GM21526 (cell line): ENCODE results near the gene TMEM250.

ENCODE experiments used
- ATAC-seq: cut with Tn5 transposase; IDR thresholded peaks from one replicate; pipeline ENCODE4 v1.9.1; 2021; ENCODE audit warnings: moderate library complexity; ENCODE audit not compliant: unreplicated experiment, low FRiP score

The TMEM250 gene

GRCh38 chr9:136085815-136086212 lies 32.9 kb downstream of the TMEM250 start:
- ATAC-seq = no peak

GRCh38 chr9:136084063-136084944 lies 34.4 kb downstream of the TMEM250 start:
- ATAC-seq = no peak

GRCh38 chr9:136083558-136084062 lies 35.1 kb downstream of the TMEM250 start:
- ATAC-seq = no peak

- ATAC-seq = no peak
Measured at GRCh38 chr9:136082496-136083361, 35.9 kb downstream of the TMEM250 start.

GRCh38 chr9:136081826-136082495 lies 36.7 kb downstream of the TMEM250 start:
- ATAC-seq = no peak

GRCh38 chr9:136081113-136081825 lies 37.4 kb downstream of the TMEM250 start:
- ATAC-seq = no peak

- ATAC-seq = no peak
Measured at GRCh38 chr9:136080716-136081112, 38.0 kb downstream of the TMEM250 start.

- no peak for ATAC-seq
Measured at GRCh38 chr9:136079916-136080246, 38.8 kb downstream of the TMEM250 start.

GRCh38 chr9:136079211-136079915 lies 39.3 kb downstream of the TMEM250 start:
- ATAC-seq = no peak

- ATAC-seq = no peak
Measured at GRCh38 chr9:136078498-136079011, 40.1 kb downstream of the TMEM250 start.

- ATAC-seq = no peak
Measured at GRCh38 chr9:136078024-136078423, 40.7 kb downstream of the TMEM250 start.

- no peak for ATAC-seq
Measured at GRCh38 chr9:136077491-136077890, 41.2 kb downstream of the TMEM250 start.

- ATAC-seq = no peak
Measured at GRCh38 chr9:136075881-136076678, 42.6 kb downstream of the TMEM250 start.

- no peak for ATAC-seq
Measured at GRCh38 chr9:136075134-136075841, 43.4 kb downstream of the TMEM250 start.

GRCh38 chr9:136074706-136075105 lies 44.0 kb downstream of the TMEM250 start:
- no peak for ATAC-seq
